Esophagus (tissue), 2 donors: ENCODE data around the gene EPS8. TPM values are rescaled to one million over a fixed set of nuclear protein-coding genes. Genes with fewer than 3 reads are reported as not detected.

ENCODE experiments used
- H3K27ac ChIP-seq, 2 donors: one replicate each; pipeline ENCODE4 v1.5.1; 2013; ENCODE audit warnings: low read depth in 2 of 2, mild to moderate bottlenecking in 2 of 2, inconsistent platforms in 1 of 2, low read length in 1 of 2, moderate library complexity in 1 of 2
- H3K27me3 ChIP-seq, 2 donors: one replicate each; pipeline ENCODE4 v1.6.1; 2013; ENCODE audit warnings: low read length in 2 of 2, control low read depth in 1 of 2, mild to moderate bottlenecking in 1 of 2; ENCODE audit not compliant: insufficient read depth in 2 of 2, control insufficient read depth in 1 of 2
- H3K36me3 ChIP-seq, 2 donors: one replicate each; pipeline ENCODE4 v1.6.1; 2013; ENCODE audit warnings: low read length in 1 of 2; ENCODE audit not compliant: control insufficient read depth in 2 of 2, insufficient read depth in 2 of 2
- H3K4me1 ChIP-seq, 2 donors: one replicate each; pipeline ENCODE4 v1.6.1; 2013; ENCODE audit warnings: low read length in 1 of 2; ENCODE audit not compliant: control insufficient read depth in 2 of 2, insufficient read depth in 2 of 2
- H3K4me3 ChIP-seq, 2 donors: one replicate each; pipeline ENCODE4 v1.5.1; 2013; ENCODE audit warnings: low read length in 2 of 2, mild to moderate bottlenecking in 2 of 2, low read depth in 1 of 2, moderate library complexity in 1 of 2
- H3K9me3 ChIP-seq, 2 donors: one replicate each; pipeline ENCODE4 v1.6.1; 2013; ENCODE audit warnings: mild to moderate bottlenecking in 2 of 2, low read depth in 1 of 2, low read length in 1 of 2, moderate library complexity in 1 of 2; ENCODE audit not compliant: control insufficient read depth in 2 of 2, insufficient read depth in 1 of 2
- WGBS, 2 donors: extraction: QIAGEN DNeasy Blood & Tissue Kit; methylation state at CpG; one replicate each; pipeline ENCODE4 v1.1.7; 2013; 5-methylcytosine and 5-hydroxymethylcytosine counted together
- polyA plus RNA-seq, 2 donors: library from polyadenylated mRNA; stranded (reverse); fragments of 200-250 nt; gene quantifications; one replicate each; pipeline ENCODE4 v1.2.3, GENCODE V29; 2013
- donor health status: healthy with polysubstance abuse.
- donor health status: Bipolar disorder and iron deficiency.

Gene EPS8
- polyA plus RNA-seq, 2 donors, result 6.7 to 7.9 TPM

DNA sequence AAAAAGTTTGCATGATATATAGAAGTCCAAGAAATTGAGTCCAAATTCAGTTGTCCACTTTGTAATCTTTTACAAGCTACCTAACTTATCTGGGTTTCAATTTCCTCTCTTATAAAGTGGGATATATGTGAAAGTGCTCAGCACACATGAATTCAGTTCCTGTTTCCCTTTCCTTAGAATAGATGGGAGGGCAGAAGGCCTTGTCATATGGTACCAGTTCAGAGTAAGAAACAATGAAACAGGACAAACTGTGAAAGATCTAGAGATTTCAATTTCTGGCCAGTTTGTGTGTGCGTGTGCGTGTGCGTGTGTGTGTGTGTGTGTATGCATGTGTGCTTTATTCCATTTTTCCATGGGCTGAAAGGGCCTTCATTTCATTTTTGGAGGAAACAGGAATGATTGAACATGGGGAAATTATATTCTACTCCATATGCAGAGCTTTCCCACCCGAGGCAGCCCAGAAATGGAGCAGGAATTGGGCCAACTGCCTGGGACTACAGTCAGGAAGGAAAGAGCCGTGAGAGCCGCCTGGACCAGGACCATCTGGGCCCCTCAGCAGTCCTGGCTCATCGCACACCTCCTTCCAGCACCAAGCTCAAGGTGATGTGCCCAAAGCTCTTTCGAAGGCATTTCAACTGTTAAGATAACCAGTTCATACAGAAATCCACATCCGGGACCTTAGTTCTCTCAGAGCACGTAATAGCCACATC, 183.2 kb downstream of the EPS8 start:
- H3K36me3 ChIP-seq, result no peaks in the 10 kb centered on the region
- H3K4me3 ChIP-seq, result no peak overlapping the region
- H3K9me3 ChIP-seq, result no peaks in the 10 kb centered on the region
- no peak overlapping the region for H3K27ac ChIP-seq
- 87% methylated on average over 10 of the region's 10 CpGs for WGBS, 2 donors
- H3K27me3 ChIP-seq, result no peaks in the 10 kb centered on the region
- no peaks in the 10 kb centered on the region for H3K4me1 ChIP-seq

DNA sequence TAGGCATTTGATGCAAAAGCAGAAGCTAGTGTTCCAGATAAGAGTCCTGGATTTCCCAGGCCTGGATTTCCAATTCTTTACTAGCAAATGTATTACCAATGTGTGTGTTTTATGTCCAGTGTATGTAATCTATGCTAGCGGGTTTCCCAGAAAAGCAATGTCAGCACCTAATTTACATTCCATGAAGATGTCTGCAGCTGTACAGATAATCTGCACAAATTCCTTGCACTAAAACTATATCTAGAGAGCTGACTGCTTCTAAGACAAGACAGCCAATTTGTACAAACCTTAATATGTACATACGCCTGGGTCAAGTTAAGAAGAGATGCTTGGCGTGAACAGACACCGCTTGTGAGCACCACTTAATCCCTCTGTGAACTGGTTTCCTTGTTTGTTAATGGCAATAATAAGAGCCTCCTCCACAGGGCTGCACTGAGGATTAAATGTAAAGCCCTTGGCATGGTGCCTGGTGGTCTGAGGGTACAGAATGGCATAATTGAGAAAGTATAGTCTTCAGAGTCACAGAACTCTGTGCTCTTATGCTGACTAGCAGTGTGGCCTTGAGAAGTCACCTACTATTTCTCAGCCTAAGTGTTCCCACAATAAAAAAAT, 185.6 kb downstream of the EPS8 start:
- WGBS, 2 donors, result 89 to 90% methylated on average over 4 of the region's 4 CpGs
- Histone ChIP-seq H3K27me3 (no peaks in the 10 kb centered on the region), H3K9me3 (no peaks in the 10 kb centered on the region), H3K4me3 (no peak overlapping the region), H3K36me3 (no peaks in the 10 kb centered on the region), H3K27ac (no peak overlapping the region), H3K4me1 (no peaks in the 10 kb centered on the region)

DNA sequence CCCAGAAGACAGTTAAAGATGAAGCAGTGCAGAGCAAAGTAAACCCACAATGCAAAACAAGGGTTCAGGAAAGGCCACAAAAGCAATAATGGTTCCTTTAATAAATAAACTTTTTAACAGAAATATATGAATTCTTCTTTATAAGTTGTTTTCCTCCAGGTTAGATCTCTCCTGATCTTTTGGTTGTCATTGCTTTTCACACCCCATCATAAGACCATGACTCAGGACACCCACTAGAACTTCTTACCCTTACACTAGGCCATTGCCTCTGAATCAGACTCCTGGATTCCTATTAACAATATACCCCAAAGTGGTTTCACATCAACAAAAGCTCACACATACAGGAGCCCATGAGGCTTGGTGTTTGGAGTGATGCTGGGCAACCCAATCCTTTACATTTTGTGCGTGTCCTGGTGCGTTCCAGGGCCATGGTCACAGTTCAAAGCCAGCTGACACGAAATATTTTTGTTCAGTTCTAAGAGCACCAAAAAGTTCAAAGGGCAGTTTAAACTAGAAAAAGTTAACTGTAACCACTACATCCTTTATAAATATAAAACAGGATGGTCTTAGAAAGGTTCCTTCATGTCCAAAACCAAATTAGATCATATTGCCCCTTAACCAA, 187.0 kb downstream of the EPS8 start:
- H3K36me3 ChIP-seq, result no peaks in the 10 kb centered on the region
- 89 to 94% methylated on average over 3 of the region's 3 CpGs for WGBS, 2 donors
- H3K27me3 ChIP-seq, result no peaks in the 10 kb centered on the region
- H3K9me3 ChIP-seq, result no peaks in the 10 kb centered on the region
- no peaks in the 10 kb centered on the region for H3K4me1 ChIP-seq
- no peak overlapping the region for H3K27ac ChIP-seq
- no peak overlapping the region for H3K4me3 ChIP-seq

DNA sequence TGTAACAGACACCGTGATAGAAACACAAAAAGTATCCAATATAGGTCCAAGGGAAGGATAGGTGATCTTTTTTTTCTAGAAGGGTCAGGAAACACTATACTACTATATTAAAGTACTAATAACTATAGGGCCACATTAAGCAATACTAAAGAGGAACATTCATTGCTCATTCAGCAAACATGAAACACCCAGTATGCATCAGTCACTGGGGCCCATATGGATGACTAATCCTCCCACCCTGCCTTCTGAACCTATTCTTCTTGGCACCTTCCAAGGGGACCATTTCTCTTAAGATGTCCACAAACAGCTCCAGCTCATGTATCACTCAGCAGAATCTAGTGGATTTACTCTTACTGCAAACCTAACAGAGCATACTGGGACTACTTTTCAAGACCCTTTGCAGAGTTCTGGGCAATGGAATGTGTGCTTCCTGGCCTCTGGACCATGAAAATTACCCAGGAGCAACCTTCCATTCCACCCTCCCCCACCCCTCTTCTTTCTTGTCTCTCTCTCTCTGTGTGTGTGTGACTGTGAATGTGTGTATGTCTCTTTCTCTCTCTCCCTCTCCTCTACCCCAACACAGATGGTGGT, 187.9 kb downstream of the EPS8 start:
- no peaks in the 10 kb centered on the region for H3K4me1 ChIP-seq
- 92 to 94% methylated on average over 1 of the region's 1 CpG for WGBS, 2 donors
- no peaks in the 10 kb centered on the region for H3K9me3 ChIP-seq
- H3K27ac ChIP-seq, result no peak overlapping the region
- no peak overlapping the region for H3K4me3 ChIP-seq
- H3K36me3 ChIP-seq, result no peaks in the 10 kb centered on the region
- H3K27me3 ChIP-seq, result no peaks in the 10 kb centered on the region

DNA sequence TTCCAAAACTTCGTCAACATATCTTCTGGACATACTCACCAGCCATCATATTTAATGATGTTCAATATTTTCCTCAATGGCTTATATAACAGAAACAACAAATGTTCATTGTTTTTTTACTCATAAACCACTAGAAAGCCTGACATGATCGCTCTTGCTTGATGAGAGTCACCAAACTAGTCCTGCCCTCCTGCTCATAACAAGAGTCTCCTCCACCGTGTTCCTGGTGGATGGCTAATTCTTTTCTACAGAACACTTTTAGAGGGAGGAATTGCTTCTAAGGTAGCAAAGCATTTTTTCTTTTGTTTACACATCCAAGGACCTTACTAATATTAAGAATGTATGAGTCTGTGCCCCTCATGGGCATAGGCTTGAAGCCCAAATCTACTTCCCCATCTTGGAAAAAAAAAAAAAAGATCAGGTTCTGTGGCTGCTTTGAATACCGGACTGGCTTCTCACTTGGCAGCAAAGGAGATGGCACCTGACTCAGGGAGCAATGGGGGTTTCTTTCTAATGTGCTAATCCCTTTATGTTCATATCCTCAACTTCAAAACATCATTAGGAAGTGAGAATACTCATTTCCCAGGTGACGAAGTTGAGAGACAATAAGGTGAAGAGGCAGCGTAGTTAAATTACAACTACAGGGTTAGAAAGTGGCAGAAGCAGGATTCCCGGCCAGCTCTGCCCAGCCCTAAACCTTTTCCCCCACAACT, 188.8 kb downstream of the EPS8 start:
- Histone ChIP-seq H3K4me3 (no peak overlapping the region), H3K27me3 (no peaks in the 10 kb centered on the region), H3K27ac (no peak overlapping the region), H3K36me3 (no peaks in the 10 kb centered on the region), H3K9me3 (no peaks in the 10 kb centered on the region), H3K4me1 (no peaks in the 10 kb centered on the region)
- 80 to 88% methylated on average over 7 of the region's 7 CpGs for WGBS, 2 donors

DNA sequence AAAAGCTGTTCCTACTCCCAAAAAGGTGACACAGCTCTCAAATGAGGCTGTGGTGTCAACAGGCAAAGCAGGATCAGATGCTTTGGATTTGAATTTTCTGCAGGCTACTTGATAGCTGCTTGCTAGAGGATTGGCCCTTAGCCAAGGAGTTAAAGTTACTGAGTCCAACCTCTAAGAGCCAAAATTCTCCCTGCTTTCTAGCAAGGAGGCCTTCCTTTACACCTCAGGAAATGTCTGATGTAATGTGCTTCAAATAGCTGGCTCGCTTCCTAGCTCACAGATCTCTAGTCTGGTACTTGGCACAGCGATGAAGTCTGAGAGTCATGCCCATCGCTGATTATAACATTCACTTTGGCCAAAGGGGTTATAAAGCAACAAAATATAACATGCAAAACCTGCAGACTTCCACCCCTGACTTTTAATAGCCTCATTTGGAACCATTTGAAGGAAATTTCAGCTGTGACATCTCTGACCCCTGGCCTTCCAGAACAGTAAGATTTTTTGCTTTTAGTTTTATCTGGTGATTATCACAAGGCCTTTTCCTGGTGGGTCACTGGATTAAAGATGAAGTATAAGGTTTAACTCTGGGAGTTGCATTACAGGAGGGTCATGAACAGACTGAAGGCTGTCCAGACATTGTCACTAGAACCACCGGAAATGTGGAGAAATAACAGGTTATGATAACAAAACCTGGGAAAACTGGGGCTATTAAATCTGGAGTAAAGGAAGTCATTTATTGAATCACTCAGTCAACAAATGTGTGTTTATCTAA, 189.7 kb downstream of the EPS8 start:
- H3K9me3 ChIP-seq, result no peaks in the 10 kb centered on the region
- H3K27ac ChIP-seq, result no peak overlapping the region
- WGBS, 2 donors, result 43 to 56% methylated on average over 4 of the region's 4 CpGs

DNA sequence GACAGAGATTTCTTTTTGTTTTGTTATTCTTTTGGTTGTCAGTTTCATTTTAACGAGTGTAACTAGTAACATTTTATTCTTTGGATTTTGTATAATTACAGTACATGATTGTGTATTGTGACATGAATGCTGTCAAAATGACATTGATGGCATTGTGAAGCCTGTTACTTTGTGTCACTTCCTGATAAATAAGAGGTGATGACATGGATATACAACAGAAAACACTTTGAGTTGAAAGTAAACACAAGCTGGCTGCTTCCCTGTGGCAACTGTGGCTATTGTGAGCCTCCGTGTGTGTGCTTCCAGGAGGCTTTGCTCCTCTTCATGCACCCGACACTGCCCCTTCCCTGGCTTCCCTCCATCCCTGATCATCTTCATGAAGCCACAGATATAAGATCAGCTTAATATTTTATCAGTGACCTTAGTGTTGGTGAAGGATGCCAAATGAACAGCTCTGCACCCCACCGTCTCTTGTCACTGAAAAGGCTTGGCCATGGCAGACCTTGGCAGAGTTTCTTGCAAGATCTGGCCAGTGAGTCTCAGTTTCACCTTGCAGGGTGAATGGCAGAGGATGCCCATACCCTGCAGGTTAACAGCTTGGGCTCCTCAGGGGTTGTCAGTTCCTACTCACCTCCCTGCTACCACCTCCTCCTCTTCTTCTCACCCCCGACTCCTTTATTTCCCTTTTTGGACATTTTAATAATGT, 191.9 kb downstream of the EPS8 start:
- no peaks in the 10 kb centered on the region for H3K9me3 ChIP-seq
- 67 to 69% methylated on average over 5 of the region's 5 CpGs for WGBS, 2 donors
- H3K4me1 ChIP-seq, result no peaks in the 10 kb centered on the region
- H3K27me3 ChIP-seq, result no peaks in the 10 kb centered on the region
- no peak overlapping the region for H3K4me3 ChIP-seq
- no peaks in the 10 kb centered on the region for H3K36me3 ChIP-seq
- no peak overlapping the region for H3K27ac ChIP-seq

More for the DNA sequence above, 189.7 kb downstream of the EPS8 start:
- Histone ChIP-seq H3K27me3 (no peaks in the 10 kb centered on the region), H3K4me3 (no peak overlapping the region), H3K4me1 (no peaks in the 10 kb centered on the region), H3K36me3 (no peaks in the 10 kb centered on the region)

DNA sequence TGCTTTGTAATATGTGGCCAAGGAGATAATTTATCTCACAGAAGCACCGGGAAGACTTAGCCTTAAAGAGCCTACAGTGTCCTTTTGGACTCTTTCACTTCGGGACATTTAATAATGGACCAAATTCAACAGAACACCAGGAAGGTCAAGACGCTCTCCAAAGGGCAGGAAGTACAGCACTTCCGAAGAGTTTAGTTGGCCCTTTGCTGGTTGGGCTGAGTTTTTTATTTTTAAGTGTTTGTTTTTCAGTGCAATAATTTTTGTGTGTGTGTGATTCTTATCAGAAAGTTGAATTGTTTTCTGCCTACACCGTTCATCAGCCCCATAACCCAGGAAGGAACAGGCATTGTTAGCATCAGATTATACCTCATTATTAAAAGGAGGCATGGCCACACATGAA, 193.0 kb downstream of the EPS8 start:
- no peaks in the 10 kb centered on the region for H3K4me1 ChIP-seq
- no peaks in the 10 kb centered on the region for H3K27me3 ChIP-seq
- 64 to 68% methylated on average over 5 of the region's 5 CpGs for WGBS, 2 donors
- no peak overlapping the region for H3K4me3 ChIP-seq
- no peak overlapping the region for H3K27ac ChIP-seq
- H3K9me3 ChIP-seq, result no peaks in the 10 kb centered on the region
- H3K36me3 ChIP-seq, result no peaks in the 10 kb centered on the region
